Measurements from ENCODE around the gene PDLIM5. TPM values are rescaled to one million over a fixed set of nuclear protein-coding genes. Genes with fewer than 3 reads are reported as not detected.

Gene PDLIM5
- total RNA-seq, 2 donors from 2014 or later, result 598 to 841 TPM

DNA sequence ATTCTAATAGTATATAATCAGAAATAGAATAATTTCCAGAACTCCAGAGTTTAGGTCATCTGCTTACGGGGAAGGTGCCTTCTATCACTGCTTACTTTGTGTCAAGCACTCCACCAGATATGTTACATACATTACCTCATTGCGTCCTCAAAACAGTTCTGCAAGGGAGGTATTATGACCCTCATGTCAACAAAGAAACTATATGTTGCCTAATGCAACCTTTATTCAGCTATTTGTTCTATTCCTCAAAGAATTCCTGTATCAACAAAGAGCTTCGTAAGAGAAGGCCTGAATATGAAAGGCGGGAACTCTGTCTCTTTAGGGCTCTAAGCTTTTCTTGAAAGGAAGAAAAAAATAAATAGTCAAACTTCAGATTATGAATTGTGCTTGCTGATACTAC is 114.7 kb downstream of the PDLIM5 start:
- TF ChIP-seq, protein P1, sequence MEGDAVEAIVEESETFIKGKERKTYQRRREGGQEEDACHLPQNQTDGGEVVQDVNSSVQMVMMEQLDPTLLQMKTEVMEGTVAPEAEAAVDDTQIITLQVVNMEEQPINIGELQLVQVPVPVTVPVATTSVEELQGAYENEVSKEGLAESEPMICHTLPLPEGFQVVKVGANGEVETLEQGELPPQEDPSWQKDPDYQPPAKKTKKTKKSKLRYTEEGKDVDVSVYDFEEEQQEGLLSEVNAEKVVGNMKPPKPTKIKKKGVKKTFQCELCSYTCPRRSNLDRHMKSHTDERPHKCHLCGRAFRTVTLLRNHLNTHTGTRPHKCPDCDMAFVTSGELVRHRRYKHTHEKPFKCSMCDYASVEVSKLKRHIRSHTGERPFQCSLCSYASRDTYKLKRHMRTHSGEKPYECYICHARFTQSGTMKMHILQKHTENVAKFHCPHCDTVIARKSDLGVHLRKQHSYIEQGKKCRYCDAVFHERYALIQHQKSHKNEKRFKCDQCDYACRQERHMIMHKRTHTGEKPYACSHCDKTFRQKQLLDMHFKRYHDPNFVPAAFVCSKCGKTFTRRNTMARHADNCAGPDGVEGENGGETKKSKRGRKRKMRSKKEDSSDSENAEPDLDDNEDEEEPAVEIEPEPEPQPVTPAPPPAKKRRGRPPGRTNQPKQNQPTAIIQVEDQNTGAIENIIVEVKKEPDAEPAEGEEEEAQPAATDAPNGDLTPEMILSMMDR (IDR thresholded peaks at IDR 0.05), result no peak
- Histone ChIP-seq H3K36me3 (no peaks in the 10 kb centered on the region), H3K27ac (no peak overlapping the region), H3K4me3 (no peak overlapping the region), H3K9me3 (no peaks in the 10 kb centered on the region), H3K27me3 (no peaks in the 10 kb centered on the region), H3K4me1 (peaks cover 0 to 63% of the 10 kb centered on the region in 2 donors)
- DNase-seq (ENCODE audit: low spot score), result no peak

DNA sequence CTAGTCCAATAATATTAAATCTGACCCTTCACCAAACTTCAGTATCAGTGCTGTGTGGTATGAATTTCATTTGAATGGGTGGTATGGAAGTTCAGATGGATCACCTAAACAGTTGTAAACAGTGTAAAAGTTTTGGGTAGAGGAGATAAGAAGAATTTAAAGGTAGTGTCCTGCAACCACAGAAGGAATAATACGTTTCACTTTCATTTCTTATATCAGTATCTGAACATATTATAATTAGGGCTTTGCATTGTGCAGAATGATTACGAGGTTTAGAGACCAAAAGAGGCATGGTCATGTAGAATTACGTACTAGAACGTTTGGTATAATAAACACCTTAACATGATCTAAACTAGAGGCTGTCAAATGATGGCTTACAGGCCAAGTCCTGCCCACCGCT is 116.1 kb downstream of the PDLIM5 start:
- H3K4me3 ChIP-seq, result no peak overlapping the region
- no peaks in the 10 kb centered on the region for H3K36me3 ChIP-seq
- no peaks in the 10 kb centered on the region for H3K9me3 ChIP-seq
- H3K27ac ChIP-seq, result no peak overlapping the region
- no peak for DNase-seq (ENCODE audit: low spot score)
- TF ChIP-seq, protein P1 (IDR thresholded peaks at IDR 0.05), result no peak
- peaks cover 0 to 49% of the 10 kb centered on the region in 2 donors for H3K4me1 ChIP-seq
- H3K27me3 ChIP-seq, result no peaks in the 10 kb centered on the region

DNA sequence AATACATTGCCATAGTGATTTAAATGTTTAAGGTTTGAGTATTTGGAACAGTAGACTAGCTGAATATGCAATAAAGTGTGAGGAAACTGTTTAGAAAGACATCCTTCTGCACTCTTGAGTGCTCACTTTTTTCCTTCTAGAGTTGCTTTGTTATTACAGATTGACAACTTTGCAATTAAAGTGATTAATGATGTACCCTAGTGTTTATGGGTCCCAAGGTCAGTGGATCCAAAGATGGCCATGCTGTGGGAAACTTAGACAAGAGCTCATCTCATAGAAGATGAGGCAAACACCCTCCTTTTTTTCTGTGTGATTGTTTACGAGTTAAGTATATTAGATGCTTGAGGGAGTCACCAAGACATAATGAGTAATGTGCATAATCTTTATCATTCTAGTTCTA is 118.8 kb downstream of the PDLIM5 start:
- no peaks in the 10 kb centered on the region for H3K27me3 ChIP-seq
- H3K36me3 ChIP-seq, result peaks cover 19% of the 10 kb centered on the region

GRCh38 chr4:94571298-94571697 is 119.6 kb downstream of the PDLIM5 start:
- H3K27me3 ChIP-seq, result no peaks in the 10 kb centered on the region
- no peaks in the 10 kb centered on the region for H3K9me3 ChIP-seq
- H3K4me3 ChIP-seq, result no peak overlapping the region
- H3K27ac ChIP-seq, result no peak overlapping the region
- no peak for DNase-seq (ENCODE audit: low spot score)
- TF ChIP-seq, protein P1 (IDR thresholded peaks at IDR 0.05), result no peak
- peaks cover 27% of the 10 kb centered on the region for H3K36me3 ChIP-seq
- H3K4me1 ChIP-seq, result peaks cover 0 to 36% of the 10 kb centered on the region in 2 donors

More for the DNA sequence above, 118.8 kb downstream of the PDLIM5 start:
- Histone ChIP-seq H3K27ac (no peak overlapping the region), H3K9me3 (no peaks in the 10 kb centered on the region), H3K4me3 (no peak overlapping the region), H3K4me1 (peaks cover 0 to 29% of the 10 kb centered on the region in 2 donors)
- TF ChIP-seq, protein P1 (IDR thresholded peaks at IDR 0.05), result no peak
- no peak for DNase-seq (ENCODE audit: low spot score)

GRCh38 chr4:94571715-94572114 is 120.0 kb downstream of the PDLIM5 start:
- no peaks in the 10 kb centered on the region for H3K9me3 ChIP-seq
- no peaks in the 10 kb centered on the region for H3K27me3 ChIP-seq
- TF ChIP-seq, protein P1 (IDR thresholded peaks at IDR 0.05), result no peak
- H3K27ac ChIP-seq, result no peak overlapping the region
- no peak for DNase-seq (ENCODE audit: low spot score)
- peaks cover 0 to 40% of the 10 kb centered on the region in 2 donors for H3K4me1 ChIP-seq
- H3K4me3 ChIP-seq, result no peak overlapping the region
- peaks cover 27% of the 10 kb centered on the region for H3K36me3 ChIP-seq

DNA sequence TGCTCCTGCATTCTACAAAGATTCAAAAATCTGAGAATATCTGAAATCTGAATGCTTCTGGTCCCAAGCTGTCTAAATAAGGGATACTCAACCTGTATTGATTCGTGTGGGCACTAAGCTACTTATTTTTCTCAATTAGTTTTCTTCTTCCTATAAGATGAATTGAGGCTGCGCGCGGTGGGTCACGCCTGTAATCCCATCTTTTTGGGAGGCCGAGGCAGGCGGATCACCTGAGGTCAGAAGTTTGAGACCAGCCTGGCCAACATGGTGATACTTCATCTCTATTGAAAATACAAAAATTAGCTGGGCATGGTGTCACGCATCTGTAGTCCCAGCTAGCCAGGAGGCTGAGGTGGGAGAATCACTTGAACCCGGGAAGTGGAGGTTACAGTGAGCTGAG is 122.3 kb downstream of the PDLIM5 start:
- peaks cover 0 to 43% of the 10 kb centered on the region in 2 donors for H3K4me1 ChIP-seq
- no peak for DNase-seq (ENCODE audit: low spot score)

More for the DNA sequence above, 122.3 kb downstream of the PDLIM5 start:
- Histone ChIP-seq H3K4me3 (no peak overlapping the region), H3K27ac (no peak overlapping the region), H3K9me3 (no peaks in the 10 kb centered on the region), H3K36me3 (peaks cover 27% of the 10 kb centered on the region), H3K27me3 (no peaks in the 10 kb centered on the region)
- TF ChIP-seq, protein P1 (IDR thresholded peaks at IDR 0.05), result no peak

All from right atrium auricular region (tissue), 2 donors.